IMR-90 (cell line): ENCODE data around the gene COL27A1.

ENCODE experiments used
- BHLHE40 ChIP-seq: fragments of 150-350 bp; IDR thresholded peaks from 2 replicates; pipeline ENCODE4 v1.6.1; 2016; ENCODE audit warnings: mild to moderate bottlenecking, low read depth, low read length
- CEBPB ChIP-seq: IDR thresholded peaks from 2 replicates; pipeline ENCODE4 v1.6.1; 2012; ENCODE audit warnings: low read depth, low read length, improper control_type of control experiment
- CTCF ChIP-seq: conservative IDR thresholded peaks from 2 replicates; pipeline ENCODE4 v1.5.1; 2012; ENCODE audit warnings: mild to moderate bottlenecking, low read depth, low read length, improper control_type of control experiment
- MAZ ChIP-seq: IDR thresholded peaks from 2 replicates; pipeline ENCODE4 v1.6.1; 2012; ENCODE audit warnings: low read depth, mild to moderate bottlenecking, low read length, improper control_type of control experiment, moderate library complexity, borderline replicate concordance
- POLR2A ChIP-seq: IDR thresholded peaks from 2 replicates; pipeline ENCODE4 v1.6.1; 2012; ENCODE audit warnings: mild to moderate bottlenecking, low read depth, low read length
- RAD21 ChIP-seq: IDR thresholded peaks from 2 replicates; pipeline ENCODE4 v1.6.1; 2012; ENCODE audit warnings: low read length, improper control_type of control experiment

- TF ChIP-seq CEBPB (no peak), CTCF (no peak), RAD21 (no peak), MAZ (no peak), BHLHE40 (no peak), POLR2A (no peak)
Observed at GRCh38 chr9:114137831-114138230, 17.5 kb upstream of the COL27A1 start.
